Heart left ventricle (tissue), 13 donors: ENCODE measurements around the gene FOXK1.

Experiments used
- POLR2A ChIP-seq, 2 donors: fragments of 450-650 bp; IDR thresholded peaks; one replicate each; pipeline ENCODE4 v1.6.1; 2017; ENCODE audit warnings: antibody characterized with exemption in 2 of 2, mild to moderate bottlenecking in 2 of 2, moderate library complexity in 2 of 2
- TF ChIP-seq, protein P1 (sequence below), 12 donors: fragments of 200-600 bp; sonication (generic) in 4 of 12; IDR thresholded peaks; one replicate each; pipeline versions ENCODE4 v1.5.0 to v1.8.0; 2018 to 2022; ENCODE audit warnings: antibody characterized with exemption in 12 of 12, mild to moderate bottlenecking in 5 of 12
- donor health status: ischemic (EF 13 %, LVEDD 7.1; RV severe dilation, severe dysfunction).
- donor health status: DM: no; HTN: yes; CAD: no.
- donor health status: DM: no; HTN: no; CAD: no.
- donor health status: ischemic (EF 25% LVEDD 6.9; RV normal size, moderate dysfunction).
- donor health status: ischemic (EF 25% LVEDD 5.7; RV mildly dilated, moderate dysfunction).
- donor health status: ischemic (EF 35%, LVEDD 5.7; RV mildly dilated, moderate dysfunction).
- donor health status: nonischemic (EF 11% LVEDD 7.7; RV severe dilation, severe dysfunction).
- donor health status: DM: yes; HTN: yes; CAD: no.
- donor health status: PGD.
- donor health status: ischemic (EF 29% LVEDD 5.4; RV normal size, mild dysfunction).
- donor health status: nonischemic (EF 23%, LVEDD 6.1; RV moderate dilation, normal function).

- TF ChIP-seq, protein P1, sequence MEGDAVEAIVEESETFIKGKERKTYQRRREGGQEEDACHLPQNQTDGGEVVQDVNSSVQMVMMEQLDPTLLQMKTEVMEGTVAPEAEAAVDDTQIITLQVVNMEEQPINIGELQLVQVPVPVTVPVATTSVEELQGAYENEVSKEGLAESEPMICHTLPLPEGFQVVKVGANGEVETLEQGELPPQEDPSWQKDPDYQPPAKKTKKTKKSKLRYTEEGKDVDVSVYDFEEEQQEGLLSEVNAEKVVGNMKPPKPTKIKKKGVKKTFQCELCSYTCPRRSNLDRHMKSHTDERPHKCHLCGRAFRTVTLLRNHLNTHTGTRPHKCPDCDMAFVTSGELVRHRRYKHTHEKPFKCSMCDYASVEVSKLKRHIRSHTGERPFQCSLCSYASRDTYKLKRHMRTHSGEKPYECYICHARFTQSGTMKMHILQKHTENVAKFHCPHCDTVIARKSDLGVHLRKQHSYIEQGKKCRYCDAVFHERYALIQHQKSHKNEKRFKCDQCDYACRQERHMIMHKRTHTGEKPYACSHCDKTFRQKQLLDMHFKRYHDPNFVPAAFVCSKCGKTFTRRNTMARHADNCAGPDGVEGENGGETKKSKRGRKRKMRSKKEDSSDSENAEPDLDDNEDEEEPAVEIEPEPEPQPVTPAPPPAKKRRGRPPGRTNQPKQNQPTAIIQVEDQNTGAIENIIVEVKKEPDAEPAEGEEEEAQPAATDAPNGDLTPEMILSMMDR (IDR thresholded peaks at IDR 0.05) = no peak
- TF ChIP-seq POLR2A (IDR thresholded peaks at IDR 0.05) = no peak
Measured at GRCh38 chr7:4786015-4786414, 103.9 kb downstream of the FOXK1 start.
